Calu3 (cell line): Measurements from ENCODE around the gene PRPF40B. TPM values are rescaled to one million over a fixed set of nuclear protein-coding genes. Genes with fewer than 3 reads are reported as not detected.

Source experiments
- BruUV-seq: library from RNA; stranded (reverse); fragments of 400-500 nt; replicated peaks from 2 replicates; lab custom pipeline; 2021; lab: Mats Ljungman, UMichigan
- CTCF ChIA-PET: fragments of 300-600 bp; sonication (Branson Sonifier 250); formaldehyde crosslinking; loops from one replicate; lab custom pipeline; 2022; ENCODE audit warnings: antibody characterized with exemption; lab: Charles Lee
- DNase-seq: peaks from one replicate; pipeline ENCODE4 v3.0.0; 2022
- H3K27ac Mint-ChIP-seq: one replicate; pipeline ENCODE4 v1.8.0; 2022; ENCODE audit warnings: mixed read lengths; ENCODE audit not compliant: unreplicated experiment
- H3K27me3 Mint-ChIP-seq: one replicate; pipeline ENCODE4 v1.8.0; 2022; ENCODE audit warnings: mixed read lengths; ENCODE audit not compliant: unreplicated experiment
- H3K36me3 Mint-ChIP-seq: one replicate; pipeline ENCODE4 v1.8.0; 2022; ENCODE audit warnings: mild to moderate bottlenecking, moderate library complexity, mixed read lengths; ENCODE audit not compliant: insufficient read depth, unreplicated experiment
- H3K4me1 Mint-ChIP-seq: one replicate; pipeline ENCODE4 v1.8.0; 2022; ENCODE audit warnings: mild to moderate bottlenecking, low read depth, mixed read lengths; ENCODE audit not compliant: unreplicated experiment
- H3K4me3 Mint-ChIP-seq: one replicate; pipeline ENCODE4 v1.8.0; 2022; ENCODE audit warnings: mild to moderate bottlenecking, low read depth, moderate library complexity, mixed read lengths; ENCODE audit not compliant: unreplicated experiment
- H3K9me3 Mint-ChIP-seq: one replicate; pipeline ENCODE4 v1.8.0; 2022; ENCODE audit warnings: low read depth, mixed read lengths; ENCODE audit not compliant: unreplicated experiment
- intact Hi-C: fragments of 100-400 bp; cut with micrococcal nuclease; formaldehyde crosslinking; loops from one replicate; pipeline ENCODE4 v1.10.0; 2022; ENCODE audit not compliant: unreplicated experiment
- total RNA-seq: library from RNA; stranded (reverse); gene quantifications from 2 replicates; pipeline ENCODE4 v1.2.3, GENCODE V29; 2022
- TF ChIP-seq, protein P1 (sequence below): fragments of 200-600 bp; IDR thresholded peaks from one replicate; pipeline ENCODE4 v1.8.0; 2022; ENCODE audit warnings: antibody characterized with exemption; ENCODE audit not compliant: unreplicated experiment

The PRPF40B gene
- total RNA-seq, 1 experiment from 2014 or later, result 21.7 TPM

- no TSS peak for BruUV-seq
- Mint-ChIP-seq H3K4me1 (no peaks in the 10 kb centered on the region), H3K27ac (no peak overlapping the region), H3K27me3 (no peaks in the 10 kb centered on the region), H3K36me3 (no peaks in the 10 kb centered on the region), H3K4me3 (no peak overlapping the region), H3K9me3 (no peaks in the 10 kb centered on the region)
- CTCF ChIA-PET, result no interaction called here
- intact Hi-C loops, result no loop called here
- DNase-seq, result no peak
- TF ChIP-seq, protein P1, sequence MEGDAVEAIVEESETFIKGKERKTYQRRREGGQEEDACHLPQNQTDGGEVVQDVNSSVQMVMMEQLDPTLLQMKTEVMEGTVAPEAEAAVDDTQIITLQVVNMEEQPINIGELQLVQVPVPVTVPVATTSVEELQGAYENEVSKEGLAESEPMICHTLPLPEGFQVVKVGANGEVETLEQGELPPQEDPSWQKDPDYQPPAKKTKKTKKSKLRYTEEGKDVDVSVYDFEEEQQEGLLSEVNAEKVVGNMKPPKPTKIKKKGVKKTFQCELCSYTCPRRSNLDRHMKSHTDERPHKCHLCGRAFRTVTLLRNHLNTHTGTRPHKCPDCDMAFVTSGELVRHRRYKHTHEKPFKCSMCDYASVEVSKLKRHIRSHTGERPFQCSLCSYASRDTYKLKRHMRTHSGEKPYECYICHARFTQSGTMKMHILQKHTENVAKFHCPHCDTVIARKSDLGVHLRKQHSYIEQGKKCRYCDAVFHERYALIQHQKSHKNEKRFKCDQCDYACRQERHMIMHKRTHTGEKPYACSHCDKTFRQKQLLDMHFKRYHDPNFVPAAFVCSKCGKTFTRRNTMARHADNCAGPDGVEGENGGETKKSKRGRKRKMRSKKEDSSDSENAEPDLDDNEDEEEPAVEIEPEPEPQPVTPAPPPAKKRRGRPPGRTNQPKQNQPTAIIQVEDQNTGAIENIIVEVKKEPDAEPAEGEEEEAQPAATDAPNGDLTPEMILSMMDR, result no peak
These were observed 36.4 kb downstream of the PRPF40B start for GRCh38 chr12:49659753-49660152.

GRCh38 chr12:49661191-49661590 is 37.8 kb downstream of the PRPF40B start:
- BruUV-seq, result no TSS peak
- Mint-ChIP-seq H3K27me3 (no peaks in the 10 kb centered on the region), H3K9me3 (no peaks in the 10 kb centered on the region), H3K4me1 (no peaks in the 10 kb centered on the region), H3K4me3 (no peak overlapping the region), H3K36me3 (no peaks in the 10 kb centered on the region), H3K27ac (no peak overlapping the region)
- TF ChIP-seq, protein P1, result no peak
- DNase-seq, result no peak
- CTCF ChIA-PET, result no interaction called here
- intact Hi-C loops, result no loop called here

DNA sequence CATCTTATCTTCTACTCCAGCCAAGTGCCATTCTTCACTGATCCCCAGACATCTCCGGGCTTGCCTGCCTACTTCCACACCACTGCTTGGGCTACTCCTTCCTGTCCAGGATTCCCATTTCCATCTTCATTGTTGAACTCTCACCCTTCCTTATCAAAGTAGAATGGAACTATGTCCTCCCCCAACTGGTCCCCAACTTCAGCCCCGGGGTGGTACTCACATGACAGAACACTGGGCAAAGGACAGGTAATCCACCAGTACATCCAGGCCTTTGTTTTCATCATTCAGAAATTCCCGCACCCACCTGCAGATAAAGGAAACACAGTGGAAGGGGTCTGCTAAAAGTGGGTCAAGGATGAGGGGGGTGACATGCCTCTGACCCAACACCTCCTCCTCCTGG is 38.4 kb downstream of the PRPF40B start:
- Mint-ChIP-seq H3K27me3 (no peaks in the 10 kb centered on the region), H3K4me1 (no peaks in the 10 kb centered on the region), H3K9me3 (no peaks in the 10 kb centered on the region), H3K36me3 (no peaks in the 10 kb centered on the region), H3K27ac (no peak overlapping the region), H3K4me3 (no peak overlapping the region)
- BruUV-seq, result no TSS peak
- intact Hi-C loops, result no loop called here
- TF ChIP-seq, protein P1, result no peak
- no peak for DNase-seq
- CTCF ChIA-PET, result no interaction called here

- DNase-seq, result no peak
- Mint-ChIP-seq H3K4me3 (no peak overlapping the region), H3K9me3 (no peaks in the 10 kb centered on the region), H3K4me1 (no peaks in the 10 kb centered on the region), H3K36me3 (no peaks in the 10 kb centered on the region), H3K27ac (no peak overlapping the region), H3K27me3 (no peaks in the 10 kb centered on the region)
- TF ChIP-seq, protein P1, result no peak
- intact Hi-C loops, result no loop called here
- BruUV-seq, result no TSS peak
- CTCF ChIA-PET, result no interaction called here
These were observed 39.9 kb downstream of the PRPF40B start for GRCh38 chr12:49662998-49663843.
